OCI-LY7 (cell line): Measurements from ENCODE around the gene MFAP5. TPM values are rescaled to one million over a fixed set of nuclear protein-coding genes. Genes with fewer than 3 reads are reported as not detected.

Experiments used
- BruUV-seq: library from RNA; stranded (reverse); fragments of 400-500 nt; replicated peaks from 2 replicates; lab custom pipeline; 2021; lab: Mats Ljungman, UMichigan
- CTCF ChIA-PET: fragments of 300-600 bp; sonication (Branson Sonifier 250); formaldehyde crosslinking; loops from one replicate; lab custom pipeline; 2022; ENCODE audit warnings: antibody characterized with exemption; ENCODE audit not compliant: unreplicated experiment; lab: Charles Lee
- POLR2A ChIA-PET: fragments of 300-600 bp; sonication (Branson Sonifier 250); formaldehyde crosslinking; loops from one replicate; lab custom pipeline; 2022; ENCODE audit warnings: antibody characterized with exemption; lab: Charles Lee
- DNase-seq: peaks from one replicate; pipeline ENCODE4 v3.0.0-alpha.2; 2015; ENCODE audit warnings: low spot score
- H2AFZ ChIP-seq: fragments of 200-600 bp; sonication (generic), shearing (Covaris generic); 2 replicates; pipeline ENCODE4 v1.6.1; 2014; ENCODE audit warnings: mild to moderate bottlenecking, antibody characterized with exemption, low read length, moderate library complexity
- H3K27ac ChIP-seq: fragments of 200-600 bp; sonication (generic); 2 replicates; pipeline ENCODE4 v1.5.1; 2014; ENCODE audit warnings: mixed run types, low read depth, mild to moderate bottlenecking, moderate library complexity, low read length, inconsistent platforms; ENCODE audit not compliant: poor library complexity, severe bottlenecking
- H3K36me3 ChIP-seq: fragments of 200-600 bp; sonication (generic); 2 replicates; pipeline ENCODE4 v1.6.1; 2014; ENCODE audit warnings: mild to moderate bottlenecking, antibody characterized with exemption, low read length, moderate library complexity, mixed read lengths; ENCODE audit not compliant: insufficient read depth
- H3K4me1 ChIP-seq: fragments of 200-600 bp; sonication (generic); 2 replicates; pipeline ENCODE4 v1.5.1; 2014; ENCODE audit warnings: mild to moderate bottlenecking, low read length; ENCODE audit not compliant: insufficient read depth, poor library complexity, severe bottlenecking
- H3K4me2 ChIP-seq: fragments of 200-600 bp; sonication (generic); 2 replicates; pipeline ENCODE4 v1.6.1; 2014; ENCODE audit warnings: mild to moderate bottlenecking, low read length
- H3K4me3 ChIP-seq: fragments of 200-600 bp; sonication (generic); 2 replicates; pipeline ENCODE4 v1.5.1; 2014; ENCODE audit warnings: mild to moderate bottlenecking, low read depth, low read length; ENCODE audit not compliant: poor library complexity, severe bottlenecking
- H3K79me2 ChIP-seq: fragments of 200-600 bp; sonication (generic); 2 replicates; pipeline ENCODE4 v1.6.1; 2016; ENCODE audit warnings: low read depth, mild to moderate bottlenecking, low read length, moderate library complexity, mixed read lengths; ENCODE audit not compliant: insufficient read depth
- H3K9me2 ChIP-seq: fragments of 200-600 bp; sonication (generic); 2 replicates; pipeline ENCODE4 v1.6.1; 2016; ENCODE audit warnings: mild to moderate bottlenecking, low read length, mixed read lengths; ENCODE audit not compliant: insufficient read depth
- H3K9me3 ChIP-seq: fragments of 200-600 bp; sonication (generic); 2 replicates; pipeline ENCODE4 v1.6.1; 2014; ENCODE audit warnings: mild to moderate bottlenecking, mixed run types, low read length, mixed read lengths
- H4K20me1 ChIP-seq: fragments of 200-600 bp; sonication (generic); 2 replicates; pipeline ENCODE4 v1.6.1; 2014; ENCODE audit warnings: mild to moderate bottlenecking, antibody characterized with exemption, low read length, moderate library complexity, mixed read lengths; ENCODE audit not compliant: insufficient read depth
- EZH2phosphoT487 ChIP-seq: fragments of 200-600 bp; sonication (generic); IDR thresholded peaks from 2 replicates; pipeline ENCODE4 v1.6.1; 2018; ENCODE audit warnings: low read depth, borderline replicate concordance, mild to moderate bottlenecking, mixed run types, antibody characterized with exemption, low read length, moderate library complexity, mixed read lengths
- intact Hi-C: fragments of 100-400 bp; cut with micrococcal nuclease; formaldehyde crosslinking; loops from one replicate; pipeline ENCODE4 v1.10.0; 2022; ENCODE audit not compliant: unreplicated experiment
- total RNA-seq, 2 experiments: library from RNA; depleted of rRNA in 1 of 2; stranded (reverse); fragments of >200 nt in 1 of 2; shearing (Covaris generic) in 1 of 2; gene quantifications; 2 replicates each; pipeline ENCODE4 v1.2.3, GENCODE V29; 2014 to 2022
- TF ChIP-seq, protein P1 (sequence below): fragments of 200-600 bp; sonication (generic); conservative IDR thresholded peaks from 2 replicates; pipeline ENCODE4 v1.5.1; 2014; ENCODE audit warnings: mild to moderate bottlenecking, antibody characterized with exemption, low read length, moderate library complexity, mixed read lengths

MFAP5 gene
- total RNA-seq, 2 experiments from 2014 or later, result not detected

DNA sequence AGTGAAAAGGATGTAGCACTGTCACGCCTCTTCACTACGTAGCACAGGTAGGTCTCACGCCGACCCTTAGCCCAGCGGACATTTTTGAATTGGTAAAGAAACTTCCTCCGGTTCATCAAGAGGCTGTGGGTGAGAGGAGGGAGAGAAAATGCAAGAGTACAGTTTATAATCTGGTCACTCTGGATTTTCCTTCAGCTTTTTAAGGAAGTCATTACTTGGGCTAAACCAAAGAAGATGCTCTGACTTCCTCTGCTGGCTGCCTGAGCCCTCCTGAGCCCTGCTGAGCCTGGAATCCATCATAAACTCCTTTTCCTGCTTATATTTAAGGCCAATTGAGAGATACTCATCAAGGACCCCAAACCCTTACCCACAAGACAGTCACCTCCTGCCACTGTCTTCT lies 55.7 kb downstream of the MFAP5 start:
- ChIA-PET CTCF (no interaction called here), POLR2A (interaction anchor here (0.6 to 0.8 kb wide), 3 partner anchors 22 to 634 kb away, joined by 3 to 4 read pairs (median 3); no protein-coding TSS in a partner anchor)
- TF ChIP-seq EZH2phosphoT487, result no peak
- TF ChIP-seq, protein P1, sequence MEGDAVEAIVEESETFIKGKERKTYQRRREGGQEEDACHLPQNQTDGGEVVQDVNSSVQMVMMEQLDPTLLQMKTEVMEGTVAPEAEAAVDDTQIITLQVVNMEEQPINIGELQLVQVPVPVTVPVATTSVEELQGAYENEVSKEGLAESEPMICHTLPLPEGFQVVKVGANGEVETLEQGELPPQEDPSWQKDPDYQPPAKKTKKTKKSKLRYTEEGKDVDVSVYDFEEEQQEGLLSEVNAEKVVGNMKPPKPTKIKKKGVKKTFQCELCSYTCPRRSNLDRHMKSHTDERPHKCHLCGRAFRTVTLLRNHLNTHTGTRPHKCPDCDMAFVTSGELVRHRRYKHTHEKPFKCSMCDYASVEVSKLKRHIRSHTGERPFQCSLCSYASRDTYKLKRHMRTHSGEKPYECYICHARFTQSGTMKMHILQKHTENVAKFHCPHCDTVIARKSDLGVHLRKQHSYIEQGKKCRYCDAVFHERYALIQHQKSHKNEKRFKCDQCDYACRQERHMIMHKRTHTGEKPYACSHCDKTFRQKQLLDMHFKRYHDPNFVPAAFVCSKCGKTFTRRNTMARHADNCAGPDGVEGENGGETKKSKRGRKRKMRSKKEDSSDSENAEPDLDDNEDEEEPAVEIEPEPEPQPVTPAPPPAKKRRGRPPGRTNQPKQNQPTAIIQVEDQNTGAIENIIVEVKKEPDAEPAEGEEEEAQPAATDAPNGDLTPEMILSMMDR, result no peak
- no peaks in the 10 kb centered on the region for H3K9me2 ChIP-seq
- peaks cover 45% of the 10 kb centered on the region; the same call in 1 of the 2 replicates for H3K79me2 ChIP-seq
- intact Hi-C loops, result no loop called here
- H3K36me3 ChIP-seq, result peaks cover 53% of the 10 kb centered on the region
- peaks cover 31% of the 10 kb centered on the region for H3K4me1 ChIP-seq
- no peaks in the 10 kb centered on the region for H3K9me3 ChIP-seq
- H3K4me3 ChIP-seq, result no peak overlapping the region
- DNase-seq, result no peak
- no peak overlapping the region for H3K27ac ChIP-seq
- no peaks in the 10 kb centered on the region for H4K20me1 ChIP-seq
- no TSS peak for BruUV-seq
- H2AFZ ChIP-seq, result no peak overlapping the region
- H3K4me2 ChIP-seq, result 0 out of 2 replicates have a peak overlapping the region, but pooled peaks have one; percentile 14

DNA sequence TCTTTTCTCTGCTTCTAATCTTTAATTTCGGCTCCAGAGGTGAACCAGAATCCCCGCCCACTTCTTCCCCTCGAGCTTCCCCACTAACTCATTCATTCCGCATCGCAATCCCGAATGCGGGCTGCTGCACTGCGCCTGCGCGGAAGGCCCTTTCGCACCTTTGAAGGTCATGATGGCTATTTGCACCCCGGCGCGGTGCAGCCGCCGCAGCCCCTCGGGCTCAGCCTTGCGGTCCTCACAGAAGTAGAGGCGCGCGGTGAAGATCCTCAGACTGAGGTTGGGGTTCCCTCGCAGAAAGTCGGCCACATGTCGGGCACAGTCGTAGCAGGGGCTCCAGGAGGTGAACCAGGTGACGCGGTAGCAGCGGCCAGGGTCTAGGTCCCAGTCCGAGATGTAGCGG lies 57.6 kb downstream of the MFAP5 start:
- no peaks in the 10 kb centered on the region for H4K20me1 ChIP-seq
- ChIA-PET CTCF (no interaction called here), POLR2A (interaction anchor here (1.0 kb wide), 1 partner anchor 11 kb away, joined by 6 read pairs; no protein-coding TSS in a partner anchor)
- peaks cover 24% of the 10 kb centered on the region for H3K4me1 ChIP-seq
- intact Hi-C loops, result loop anchor here (2.0 kb wide), 1 partner anchor 76 kb away; no protein-coding TSS in a partner anchor
- H3K27ac ChIP-seq, result no peak overlapping the region
- TF ChIP-seq, protein P1, result no peak
- no peak for TF ChIP-seq EZH2phosphoT487
- no peak overlapping the region for H2AFZ ChIP-seq
- peaks cover 53% of the 10 kb centered on the region for H3K36me3 ChIP-seq
- BruUV-seq, result no TSS peak
- no peaks in the 10 kb centered on the region for H3K9me3 ChIP-seq
- no peak overlapping the region for H3K4me2 ChIP-seq
- H3K9me2 ChIP-seq, result no peaks in the 10 kb centered on the region
- DNase-seq, result no peak
- H3K4me3 ChIP-seq, result no peak overlapping the region
- H3K79me2 ChIP-seq, result peaks cover 27% of the 10 kb centered on the region; the same call in 1 of the 2 replicates

- Histone ChIP-seq H3K36me3 (peaks cover 52% of the 10 kb centered on the region), H3K9me3 (no peaks in the 10 kb centered on the region), H3K4me3 (no peak overlapping the region), H3K79me2 (peaks cover 15% of the 10 kb centered on the region; the same call in 1 of the 2 replicates), H3K9me2 (no peaks in the 10 kb centered on the region), H2AFZ (no peak overlapping the region), H3K4me1 (peaks cover 16% of the 10 kb centered on the region), H3K27ac (no peak overlapping the region), H4K20me1 (no peaks in the 10 kb centered on the region), H3K4me2 (no peak overlapping the region)
- no peak for DNase-seq
- ChIA-PET POLR2A (interaction anchor here (1.0 kb wide), 1 partner anchor 10 kb away, joined by 6 read pairs; no protein-coding TSS in a partner anchor), CTCF (no interaction called here)
- intact Hi-C loops, result loop anchor here (2.0 kb wide), 1 partner anchor 77 kb away; no protein-coding TSS in a partner anchor
- TF ChIP-seq, protein P1, result peak; percentile 63
- TF ChIP-seq EZH2phosphoT487, result no peak
- BruUV-seq, result no TSS peak
Measured at GRCh38 chr12:8603856-8604255, 58.8 kb downstream of the MFAP5 start.
